Esophagus muscularis mucosa (tissue), 4 donors: ENCODE data around the gene SPRR2D.

Experiments used
- EP300 ChIP-seq: sonication (generic); formaldehyde crosslinking; IDR thresholded peaks from one replicate; pipeline ENCODE4 v1.6.1; 2017; ENCODE audit warnings: antibody characterized with exemption
- POLR2A ChIP-seq: fragments of 450-650 bp; IDR thresholded peaks from one replicate; pipeline ENCODE4 v1.6.1; 2017; ENCODE audit warnings: antibody characterized with exemption, moderate library complexity, mild to moderate bottlenecking, low read depth
- POLR2AphosphoS5 ChIP-seq, 2 donors: sonication (generic); formaldehyde crosslinking; IDR thresholded peaks; one replicate each; pipeline ENCODE4 v1.6.1; 2017; ENCODE audit warnings: antibody characterized with exemption in 2 of 2
- TF ChIP-seq, protein P1 (sequence below), 3 experiments: fragments of 200-600 bp in 2 of 3; fragments of 450-650 bp in 1 of 3; sonication (generic) in 2 of 3; IDR thresholded peaks; one replicate each; pipeline ENCODE4 v1.5.1; 2017 to 2019; ENCODE audit warnings: antibody characterized with exemption in 3 of 3, mild to moderate bottlenecking in 2 of 3, moderate library complexity in 1 of 3

GRCh38 chr1:153072806-153073726, 32.1 kb upstream of the SPRR2D start:
- no peak for TF ChIP-seq POLR2A
- TF ChIP-seq, protein P1, sequence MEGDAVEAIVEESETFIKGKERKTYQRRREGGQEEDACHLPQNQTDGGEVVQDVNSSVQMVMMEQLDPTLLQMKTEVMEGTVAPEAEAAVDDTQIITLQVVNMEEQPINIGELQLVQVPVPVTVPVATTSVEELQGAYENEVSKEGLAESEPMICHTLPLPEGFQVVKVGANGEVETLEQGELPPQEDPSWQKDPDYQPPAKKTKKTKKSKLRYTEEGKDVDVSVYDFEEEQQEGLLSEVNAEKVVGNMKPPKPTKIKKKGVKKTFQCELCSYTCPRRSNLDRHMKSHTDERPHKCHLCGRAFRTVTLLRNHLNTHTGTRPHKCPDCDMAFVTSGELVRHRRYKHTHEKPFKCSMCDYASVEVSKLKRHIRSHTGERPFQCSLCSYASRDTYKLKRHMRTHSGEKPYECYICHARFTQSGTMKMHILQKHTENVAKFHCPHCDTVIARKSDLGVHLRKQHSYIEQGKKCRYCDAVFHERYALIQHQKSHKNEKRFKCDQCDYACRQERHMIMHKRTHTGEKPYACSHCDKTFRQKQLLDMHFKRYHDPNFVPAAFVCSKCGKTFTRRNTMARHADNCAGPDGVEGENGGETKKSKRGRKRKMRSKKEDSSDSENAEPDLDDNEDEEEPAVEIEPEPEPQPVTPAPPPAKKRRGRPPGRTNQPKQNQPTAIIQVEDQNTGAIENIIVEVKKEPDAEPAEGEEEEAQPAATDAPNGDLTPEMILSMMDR (IDR thresholded peaks at IDR 0.05) = no peak
- no peak for TF ChIP-seq POLR2AphosphoS5 (IDR thresholded peaks at IDR 0.05)
- no peak for TF ChIP-seq EP300
